Superior temporal gyrus (tissue), 1 donor: Measurements from ENCODE around the gene PYM1.
"Not testable (repeated sequence)": the region's sequence is repeated elsewhere in the genome, so short reads cannot be mapped to it uniquely, and the experiment has no call there.

Experiments
- DNase-seq: peaks from one replicate; pipeline ENCODE4 v3.0.0-alpha.2; 2016; ENCODE audit errors: extremely low spot score

Gene PYM1

DNA sequence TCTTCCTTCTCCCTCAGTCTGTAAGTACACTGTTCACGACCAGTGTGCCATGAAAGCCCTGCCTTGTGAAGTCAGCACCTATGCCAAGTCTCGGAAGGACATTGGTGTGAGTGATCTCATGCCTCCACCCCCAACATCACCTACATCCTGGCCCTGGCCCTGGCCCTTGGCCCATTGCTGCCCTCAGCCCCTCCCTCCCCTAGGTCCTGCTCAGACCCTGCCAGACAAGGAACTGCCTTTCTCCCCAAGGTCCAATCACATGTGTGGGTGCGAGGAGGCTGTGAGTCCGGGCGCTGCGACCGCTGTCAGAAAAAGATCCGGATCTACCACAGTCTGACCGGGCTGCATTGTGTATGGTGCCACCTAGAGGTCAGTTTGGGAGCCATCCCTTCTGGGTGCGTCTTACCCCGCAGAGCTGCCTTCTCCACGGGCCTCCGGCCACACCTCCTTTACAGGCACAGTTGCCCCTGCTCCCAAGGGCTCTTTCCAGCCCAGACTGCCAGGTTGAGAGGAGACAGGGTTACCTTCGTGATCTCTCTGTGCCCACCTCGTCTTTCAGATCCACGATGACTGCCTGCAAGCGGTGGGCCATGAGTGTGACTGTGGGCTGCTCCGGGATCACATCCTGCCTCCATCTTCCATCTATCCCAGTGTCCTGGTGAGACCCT, 12.5 kb upstream of the PYM1 start:
- DNase-seq, result peak; percentile 93

- DNase-seq, result no peak
Measured at GRCh38 chr12:55938826-55939501, 11.3 kb upstream of the PYM1 start.

GRCh38 chr12:55937981-55938380, 10.3 kb upstream of the PYM1 start:
- no peak for DNase-seq

DNA sequence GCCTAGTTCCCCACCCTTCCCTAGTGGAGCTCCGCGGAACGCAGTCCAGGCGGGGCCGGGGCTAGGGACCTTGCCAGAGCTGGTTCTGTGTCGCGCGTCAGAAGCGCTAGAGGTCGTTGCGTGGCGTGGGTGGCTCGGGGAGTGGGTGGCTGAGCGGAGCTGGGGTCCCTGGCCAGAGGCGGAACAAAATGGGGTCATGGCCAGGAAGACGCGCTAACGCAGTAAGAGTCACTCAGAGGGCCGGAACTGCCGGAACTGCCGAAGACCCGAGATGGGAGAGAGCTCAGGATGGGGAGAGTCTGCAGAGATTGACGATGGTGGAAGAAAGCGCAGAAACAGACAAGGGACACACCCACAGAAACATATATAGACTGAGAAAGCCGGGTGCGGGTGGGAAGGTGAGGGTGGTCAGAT, 8.1 kb upstream of the PYM1 start:
- DNase-seq, result no peak

DNA sequence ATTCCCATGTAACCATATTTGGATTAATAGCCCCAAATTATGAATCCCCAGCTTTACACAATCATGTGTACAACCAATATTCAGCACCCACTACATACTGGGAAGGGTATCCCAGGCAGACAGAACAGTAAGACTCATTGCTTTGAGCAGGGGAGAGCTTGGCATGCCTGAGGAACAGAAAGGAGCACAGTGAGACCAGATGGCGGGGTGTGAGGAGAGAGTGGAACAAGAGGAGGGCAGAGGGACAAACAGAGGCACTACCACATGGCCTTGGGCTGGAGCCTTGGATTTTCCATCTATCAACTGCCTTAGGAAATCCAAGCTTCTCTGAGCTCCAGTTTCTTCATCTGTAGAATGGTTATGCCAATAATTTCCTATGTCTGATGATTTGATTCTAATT, 7.1 kb upstream of the PYM1 start:
- no peak for DNase-seq

DNA sequence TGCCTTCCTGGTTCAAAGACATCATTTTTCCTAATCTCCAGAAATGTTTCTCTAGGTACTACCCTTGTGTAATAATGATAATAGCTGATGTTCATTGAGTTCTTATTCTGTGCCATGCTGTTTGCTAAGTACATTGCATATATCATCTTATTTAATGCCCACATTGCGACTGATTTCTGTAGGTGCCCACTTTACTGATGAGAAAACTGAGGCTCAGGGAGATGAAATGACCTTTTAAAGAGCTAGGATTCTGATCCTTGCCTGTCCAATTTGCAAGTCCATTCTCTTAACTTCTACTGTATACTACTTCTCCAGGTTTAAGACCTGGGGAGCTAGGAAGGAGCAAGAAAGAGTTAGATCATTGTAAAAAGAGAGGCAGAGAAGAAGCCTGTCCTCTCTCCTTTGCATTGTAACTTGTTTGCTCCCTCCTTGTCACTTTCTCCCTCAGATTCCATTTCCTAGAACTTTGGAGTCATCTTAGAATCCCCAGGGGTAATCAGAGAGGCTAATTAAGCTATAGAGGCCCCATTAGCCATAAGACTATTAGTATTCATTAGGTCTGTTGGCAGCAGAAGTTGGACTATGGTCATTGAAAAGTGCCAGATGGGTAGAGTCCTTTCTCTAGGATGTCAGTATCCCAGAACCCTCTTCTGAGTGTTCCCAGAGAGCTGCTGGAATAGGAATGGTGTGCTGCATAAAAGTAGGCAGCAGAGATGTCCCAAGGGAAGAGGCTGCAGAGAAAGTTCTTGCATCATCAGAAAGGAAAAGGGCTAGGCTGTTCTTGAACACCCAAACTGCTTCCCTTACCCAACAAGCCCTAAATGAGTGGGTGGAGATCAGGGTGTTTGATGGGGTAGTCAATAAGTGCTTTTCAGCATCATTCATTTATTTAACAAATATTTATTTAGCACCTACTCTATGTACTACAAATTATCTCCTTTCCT, 6.4 kb upstream of the PYM1 start:
- no peak for DNase-seq

DNA sequence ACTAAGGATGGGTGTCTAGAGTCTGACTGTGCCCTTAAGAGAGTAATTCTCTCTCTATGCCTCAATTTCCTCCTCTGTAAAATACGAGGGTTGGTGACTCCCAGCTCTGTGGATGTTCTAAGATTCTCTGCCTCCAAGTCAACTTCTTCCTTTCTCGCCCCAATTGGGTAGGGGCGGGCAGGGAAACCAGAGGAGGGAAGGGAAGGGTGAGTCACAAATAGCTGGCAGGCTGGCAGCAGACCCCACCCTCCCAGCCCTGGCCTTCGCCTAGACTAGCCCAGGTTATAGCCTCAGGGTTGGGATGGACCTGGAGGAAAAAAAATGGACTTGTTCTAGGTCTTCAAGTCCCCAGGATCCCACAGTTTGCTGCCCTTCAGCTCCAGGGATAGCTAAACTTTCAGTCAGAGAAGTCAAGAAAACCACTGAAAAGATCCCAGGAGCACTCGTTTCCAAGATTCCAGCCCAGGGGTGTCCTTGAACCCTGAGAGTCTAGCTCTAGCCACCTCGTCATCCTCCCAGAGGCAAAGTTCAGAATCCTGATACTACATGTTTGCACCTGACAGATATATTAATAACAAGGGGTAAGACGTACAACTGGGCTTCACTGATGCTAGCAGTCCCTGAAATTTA, 5.6 kb upstream of the PYM1 start:
- no peak for DNase-seq

- no peak for DNase-seq
Measured at GRCh38 chr12:55932551-55932910, 4.8 kb upstream of the PYM1 start.

DNA sequence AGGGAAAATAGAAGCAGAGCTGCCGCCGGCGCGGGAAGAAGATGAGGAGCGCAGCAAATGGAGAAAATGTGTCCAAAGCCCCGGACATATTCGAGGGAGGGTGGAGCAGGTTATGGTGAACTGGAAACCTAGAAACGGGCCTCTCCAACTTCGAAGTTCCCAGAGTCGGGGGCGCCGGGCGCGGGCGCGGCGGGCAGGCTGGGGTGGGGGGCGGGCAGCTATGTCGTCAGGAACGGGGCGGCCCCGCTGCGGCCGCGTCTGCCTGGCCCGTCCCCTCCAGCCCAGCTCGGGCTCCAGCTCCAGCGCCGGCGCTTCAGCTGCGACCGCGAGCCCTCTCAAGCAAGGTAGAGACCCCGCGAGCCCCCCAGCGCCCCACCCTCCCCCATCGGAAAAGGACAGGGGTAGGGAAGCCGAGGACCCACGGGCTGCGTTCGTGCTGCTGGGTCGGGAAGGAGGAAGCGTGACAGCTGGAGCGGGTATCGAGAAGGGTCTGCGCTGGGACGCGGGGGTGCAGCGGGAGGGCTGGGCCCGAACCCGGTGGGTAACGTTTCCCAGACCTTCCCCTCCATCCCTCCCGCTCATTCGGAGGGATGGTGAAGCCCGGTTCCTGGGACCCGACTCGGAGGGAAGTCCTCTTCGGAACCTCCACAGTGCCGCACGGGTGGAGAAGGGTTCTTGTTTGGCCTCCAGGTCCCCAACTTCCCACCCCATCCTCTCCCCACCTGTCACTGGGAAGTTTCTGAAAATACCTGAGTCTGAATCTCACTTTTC, 4.3 kb upstream of the PYM1 start:
- DNase-seq, result peak; percentile 19

GRCh38 chr12:55931317-55931779, 3.7 kb upstream of the PYM1 start:
- no peak for DNase-seq

GRCh38 chr12:55930771-55931316, 3.1 kb upstream of the PYM1 start, which contains the start of gene DGKA:
Gene DGKA, plus strand, starts transcription at chr12:55931162. Its CDS starts 5,342 bp downstream, at chr12:55936504.
- DNase-seq, result peak; percentile 72

GRCh38 chr12:55929306-55929791, 1.7 kb upstream of the PYM1 start:
- DNase-seq, result no peak

- DNase-seq, result peak; percentile 91
Measured at GRCh38 chr12:55926738-55927587, 731 bp downstream of the PYM1 start.

DNA sequence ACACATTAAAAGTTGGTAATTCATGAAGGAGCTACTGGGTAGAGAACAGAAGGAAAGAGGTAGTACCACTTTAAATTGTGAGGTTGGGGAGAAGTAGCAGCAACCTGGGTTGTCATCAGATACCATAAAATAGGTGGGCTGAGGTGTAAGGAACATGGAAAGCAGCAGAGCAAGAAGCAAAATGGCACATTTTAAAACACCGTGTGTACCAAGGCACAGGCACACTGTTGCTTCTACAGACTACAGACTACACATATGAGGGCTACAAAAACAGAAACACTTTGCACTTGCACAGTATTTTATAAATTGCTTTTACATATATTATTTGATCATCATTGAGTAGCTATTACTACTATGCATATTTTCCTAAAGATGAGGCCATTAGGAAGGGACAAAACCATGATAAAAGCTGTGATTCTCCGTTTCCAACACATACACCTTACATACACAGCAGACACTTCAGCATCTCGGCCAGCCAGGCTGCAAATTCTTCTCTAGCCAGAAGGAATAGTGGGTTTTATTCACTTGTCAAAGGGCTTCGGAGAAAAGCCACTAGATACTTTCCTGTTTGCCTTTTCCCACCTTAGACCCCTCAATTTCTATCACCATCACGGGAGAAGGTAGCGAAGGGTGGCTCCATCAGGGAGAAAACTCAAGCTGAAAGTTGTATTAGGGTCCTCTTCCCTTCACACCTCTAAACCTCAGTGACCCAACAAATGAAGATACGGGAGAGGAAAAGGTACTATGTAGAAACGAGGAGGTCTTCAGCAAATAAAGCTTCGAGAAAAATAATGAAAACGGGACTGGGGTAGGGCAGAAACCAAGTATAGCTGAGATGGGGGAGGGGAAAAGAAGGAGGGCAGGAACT, 1.6 kb downstream of the PYM1 start:
- no peak for DNase-seq

- DNase-seq, result no peak
Measured at GRCh38 chr12:55925371-55925770, 2.3 kb downstream of the PYM1 start.

GRCh38 chr12:55923648-55924047, 4.0 kb downstream of the PYM1 start:
- not testable (repeated sequence) for DNase-seq

DNA sequence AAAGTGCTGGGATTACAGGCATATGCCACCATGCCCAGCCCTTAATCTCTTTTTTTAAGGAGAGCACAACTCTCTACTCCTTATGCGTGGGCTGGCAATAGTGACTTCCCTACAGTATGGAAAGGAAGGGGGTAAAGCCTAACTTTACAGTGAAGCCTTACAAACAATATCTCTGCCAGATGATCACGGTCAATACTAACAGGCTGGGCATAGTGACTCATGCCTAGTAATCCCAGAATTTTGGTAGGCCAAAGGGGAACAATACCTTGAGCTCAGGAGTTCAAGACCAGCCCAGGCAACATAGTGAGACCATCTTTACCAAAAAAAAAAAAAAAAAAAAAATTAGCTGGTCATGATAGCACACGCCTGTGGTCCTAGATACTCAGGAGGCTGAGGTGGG, 5.6 kb downstream of the PYM1 start:
- DNase-seq, result no peak

DNA sequence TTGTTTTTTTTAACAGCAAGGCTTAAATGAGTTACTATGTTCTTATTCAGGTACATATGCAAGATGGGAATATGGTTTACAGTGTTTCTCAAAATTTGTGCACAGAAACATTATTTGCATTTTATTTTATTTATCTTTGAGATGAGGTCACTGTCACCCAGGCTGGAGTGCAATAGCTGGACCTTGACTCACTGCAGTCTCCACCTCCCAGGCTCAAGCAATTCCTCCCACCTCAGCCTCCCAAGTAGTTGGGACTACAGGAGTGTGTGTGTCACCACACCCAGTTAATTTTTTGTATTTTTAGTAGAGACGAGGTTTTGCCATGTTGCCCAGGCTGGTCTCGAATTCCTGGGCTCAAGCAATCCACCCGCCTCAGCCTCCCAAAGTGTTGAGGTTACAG, 8.7 kb downstream of the PYM1 start:
- not testable (repeated sequence) for DNase-seq

DNA sequence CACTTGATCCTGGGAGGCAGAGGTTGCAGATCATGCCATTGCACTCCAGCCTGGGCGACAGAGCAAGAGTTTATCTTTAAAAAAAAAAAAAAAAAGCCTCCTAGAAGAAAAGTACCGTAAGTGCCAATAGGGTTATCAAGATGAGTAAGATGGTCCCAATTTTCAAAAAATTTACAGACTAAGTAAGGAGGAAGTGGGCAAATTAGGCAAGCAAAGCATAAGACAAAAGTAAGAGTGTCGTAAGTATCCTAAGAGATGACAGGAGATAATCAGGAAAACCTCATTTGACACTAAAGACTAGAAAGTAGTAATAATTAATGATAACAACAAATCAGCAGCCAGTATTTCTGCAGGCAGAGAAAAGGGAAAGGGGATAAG, 12.2 kb downstream of the PYM1 start:
- no peak for DNase-seq
